Activated gamma-delta T cell treated with anti-CD3 and anti-CD28 coated beads, Interleukin-2, amount 50 U/mL, for 16 hours (primary cell): ENCODE measurements around the gene LRRC26.

ENCODE experiments used
- DNase-seq: peaks from one replicate; pipeline ENCODE4 v3.0.0-alpha.2; 2020; ENCODE audit warnings: low read depth

LRRC26 gene

DNA sequence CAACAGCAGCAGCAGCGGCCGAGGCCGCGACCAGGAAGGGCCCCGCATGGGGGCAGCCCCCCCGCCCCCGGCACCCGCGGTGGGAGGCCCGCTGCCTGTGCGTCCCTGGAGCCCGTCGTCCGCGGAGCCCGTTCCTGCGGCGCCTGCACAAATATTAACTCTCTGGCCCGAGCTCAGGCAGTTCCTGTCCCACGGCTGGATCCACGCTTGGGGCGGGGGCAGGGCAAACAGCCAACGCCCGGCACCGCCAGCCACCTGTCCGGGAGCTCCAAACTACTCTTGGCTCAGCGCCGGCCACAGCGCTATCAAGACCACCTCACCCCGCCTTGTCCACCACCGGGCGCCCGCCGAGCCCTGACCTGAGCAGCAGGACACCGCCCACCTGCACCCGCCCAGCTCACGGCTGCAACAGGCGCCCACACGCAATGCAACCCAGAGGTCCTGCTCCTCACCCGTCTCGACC, at the start of gene LRRC26:
LRRC26 (minus strand) TSS at position 156 of the 463 bp plus-strand sequence; CDS start at position 48, 108 bp downstream.
- DNase-seq: no peak

GRCh38 chr9:137218754-137219271, 49.0 kb upstream of the LRRC26 start:
- no peak for DNase-seq

- no peak for DNase-seq
These were observed 48.4 kb upstream of the LRRC26 start for GRCh38 chr9:137218212-137218753.

DNA sequence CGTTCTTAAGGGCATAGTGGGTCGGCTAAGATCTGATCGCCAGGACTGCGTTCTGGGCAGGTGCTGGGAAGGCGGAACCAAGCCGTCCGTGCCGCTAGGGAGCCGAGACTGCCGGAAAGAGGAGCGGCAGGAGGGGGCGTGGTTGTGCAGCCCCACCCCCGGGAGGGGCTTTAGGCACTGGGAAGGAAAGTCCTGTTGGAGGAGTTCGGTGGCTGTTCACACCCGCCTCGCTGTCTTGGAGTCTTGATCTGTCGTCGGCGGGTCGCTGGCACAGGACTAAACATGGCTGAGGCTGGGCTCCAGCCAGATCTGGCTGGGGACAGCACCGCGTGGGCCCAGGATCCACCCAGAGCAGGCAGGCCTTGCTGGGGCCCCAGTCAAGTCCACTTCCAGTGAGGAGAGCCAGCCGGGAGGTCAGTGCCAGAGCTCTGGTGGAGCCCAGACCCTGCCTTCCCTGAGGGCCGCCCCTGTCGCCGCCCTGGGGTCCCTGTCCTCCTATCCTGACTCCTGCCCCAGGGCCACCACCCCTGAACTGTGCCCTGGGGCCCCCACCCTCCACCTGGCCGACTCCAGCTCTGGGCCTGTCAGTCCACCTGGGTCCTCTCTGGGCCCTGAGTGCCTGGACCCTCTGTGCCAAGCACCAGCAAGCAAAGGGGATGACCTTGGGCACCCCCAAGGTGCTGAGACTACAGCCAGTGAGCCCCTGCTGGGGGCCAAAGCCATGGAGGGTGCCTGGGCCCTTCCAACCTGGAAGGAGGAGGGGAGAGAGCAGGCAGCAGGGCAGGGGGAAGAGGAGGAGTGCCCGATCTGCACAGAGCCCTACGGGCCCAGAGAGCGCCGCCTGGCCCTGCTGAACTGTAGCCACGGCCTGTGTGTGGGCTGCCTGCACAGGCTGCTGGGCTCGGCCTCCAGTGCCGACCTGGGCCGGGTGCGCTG, 47.7 kb upstream of the LRRC26 start:
- DNase-seq: no peak

GRCh38 chr9:137216188-137216965, 46.5 kb upstream of the LRRC26 start:
- no peak for DNase-seq

GRCh38 chr9:137215196-137215986, 45.5 kb upstream of the LRRC26 start:
- DNase-seq: no peak

GRCh38 chr9:137214620-137215019, 44.8 kb upstream of the LRRC26 start:
- DNase-seq: no peak

DNA sequence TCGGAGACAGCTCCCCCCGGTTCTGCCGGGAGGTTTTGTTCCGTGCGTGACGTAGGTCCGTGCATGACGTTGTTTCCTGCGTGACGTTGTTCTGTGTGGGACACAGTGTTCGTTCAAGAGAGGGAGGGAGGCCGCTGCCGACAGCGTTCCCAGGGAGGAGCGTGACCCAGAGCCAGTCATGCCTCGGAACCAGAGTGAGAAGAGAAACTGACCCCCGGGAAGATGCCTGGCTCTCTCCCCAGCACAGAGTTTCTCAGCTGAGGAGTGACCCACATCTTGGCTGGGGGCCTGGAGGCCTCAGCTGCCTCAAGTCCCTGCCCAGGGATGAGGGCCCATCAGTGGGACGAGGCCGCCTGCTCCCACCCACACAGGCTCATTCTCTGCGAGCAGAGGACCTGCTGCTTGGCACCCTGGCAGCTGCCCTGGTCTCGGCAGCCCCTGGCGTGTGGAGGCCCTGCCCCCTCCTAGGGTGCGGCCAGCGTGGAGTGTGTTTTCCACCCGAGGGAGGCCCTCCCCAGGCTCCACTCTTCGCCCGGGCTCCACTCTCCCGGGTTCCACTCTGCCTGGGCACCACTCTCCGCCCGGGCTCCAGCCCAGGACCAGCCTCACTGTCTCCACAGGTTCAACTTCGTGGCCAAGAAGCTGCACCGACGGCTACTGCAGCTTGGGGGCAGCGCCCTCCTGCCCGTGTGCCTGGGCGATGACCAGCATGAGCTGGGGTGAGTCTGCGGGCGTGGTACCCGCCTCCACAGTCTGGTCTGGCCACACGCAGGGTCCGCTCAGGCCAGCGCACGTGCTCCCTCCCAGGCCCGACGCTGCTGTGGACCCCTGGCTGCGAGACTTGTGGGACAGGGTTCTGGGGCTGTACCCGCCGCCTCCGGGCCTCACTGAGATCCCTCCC, 43.6 kb upstream of the LRRC26 start:
- no peak for DNase-seq

- DNase-seq: no peak
These were observed 42.7 kb upstream of the LRRC26 start for GRCh38 chr9:137212520-137212919.

DNA sequence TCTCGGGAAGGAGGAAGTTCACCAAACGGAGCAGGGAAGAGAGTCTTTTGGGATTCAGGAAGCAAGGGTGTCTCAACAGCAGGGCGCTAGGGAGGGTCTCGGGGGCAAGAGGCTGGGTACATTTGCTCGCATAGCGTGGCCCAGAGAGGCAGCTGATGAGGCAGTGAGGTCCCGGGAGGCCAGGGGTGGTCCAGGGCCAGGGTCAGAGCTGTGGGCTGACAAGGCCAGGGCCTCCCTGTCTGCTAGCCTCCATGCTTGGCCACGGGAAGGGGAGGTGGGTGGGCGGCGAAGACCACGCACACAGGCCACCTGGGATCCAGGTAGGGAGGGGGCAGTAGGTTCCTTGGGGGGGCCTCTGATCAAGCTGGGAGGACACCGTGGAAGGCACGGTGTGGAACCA, 41.7 kb upstream of the LRRC26 start:
- DNase-seq: no peak

GRCh38 chr9:137206602-137207001, 36.8 kb upstream of the LRRC26 start:
- no peak for DNase-seq

DNA sequence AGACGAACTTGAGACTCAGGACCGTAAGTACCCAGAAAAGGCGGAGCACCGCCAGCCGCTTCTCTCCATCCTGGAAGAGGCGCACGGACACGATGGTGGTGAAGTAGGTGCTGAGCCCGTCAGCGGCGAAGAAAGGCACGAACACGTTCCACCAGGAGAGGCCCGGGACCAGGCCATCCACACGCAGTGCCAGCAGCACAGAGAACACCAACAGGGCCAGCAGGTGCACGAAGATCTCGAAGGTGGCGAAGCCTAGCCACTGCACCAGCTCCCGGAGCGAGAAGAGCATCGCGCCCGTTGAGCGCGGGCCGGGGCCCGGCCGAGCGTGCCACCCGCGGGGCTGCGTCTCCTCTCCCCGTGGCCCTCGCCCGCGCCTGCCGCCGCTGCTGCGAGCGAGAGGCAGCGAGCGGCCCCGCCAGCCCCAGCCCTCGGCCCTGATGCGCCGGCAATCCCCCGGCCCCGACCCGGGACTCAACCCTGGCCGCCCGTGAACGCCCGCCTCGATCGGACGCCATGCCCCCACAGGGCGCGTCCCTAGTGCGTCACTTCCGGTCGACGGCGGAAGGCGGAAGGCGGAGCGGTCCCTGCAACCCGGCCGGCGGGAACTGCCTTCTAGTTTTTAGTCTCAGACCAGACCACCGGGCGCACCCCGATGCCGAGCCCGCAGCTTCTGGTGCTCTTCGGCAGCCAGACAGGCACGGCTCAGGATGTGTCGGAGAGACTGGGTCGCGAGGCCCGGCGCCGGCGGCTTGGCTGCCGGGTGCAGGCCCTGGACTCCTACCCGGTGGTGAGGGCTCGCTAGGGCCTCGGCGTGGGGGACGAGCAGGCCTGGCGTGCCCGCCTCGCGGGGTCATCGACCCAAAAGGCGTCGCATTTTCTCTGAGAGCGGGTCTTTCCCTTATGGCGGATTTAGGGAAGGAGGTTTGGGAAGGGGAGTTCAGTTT, 35.5 kb upstream of the LRRC26 start, which contains the start of the genes NDOR1 and TMEM203:
NDOR1 (plus strand) TSS at position 575 of the 944 bp plus-strand sequence; CDS start at position 653, 78 bp downstream.
TMEM203 (minus strand) TSS at position 523 of the 944 bp plus-strand sequence; CDS start at position 289, 234 bp downstream.
- DNase-seq: peak; percentile 91

GRCh38 chr9:137204731-137205125, 34.9 kb upstream of the LRRC26 start:
- no peak for DNase-seq

GRCh38 chr9:137202966-137203365, 33.1 kb upstream of the LRRC26 start:
- no peak for DNase-seq

- no peak for DNase-seq
These were observed 31.5 kb upstream of the LRRC26 start for GRCh38 chr9:137201205-137201868.

DNA sequence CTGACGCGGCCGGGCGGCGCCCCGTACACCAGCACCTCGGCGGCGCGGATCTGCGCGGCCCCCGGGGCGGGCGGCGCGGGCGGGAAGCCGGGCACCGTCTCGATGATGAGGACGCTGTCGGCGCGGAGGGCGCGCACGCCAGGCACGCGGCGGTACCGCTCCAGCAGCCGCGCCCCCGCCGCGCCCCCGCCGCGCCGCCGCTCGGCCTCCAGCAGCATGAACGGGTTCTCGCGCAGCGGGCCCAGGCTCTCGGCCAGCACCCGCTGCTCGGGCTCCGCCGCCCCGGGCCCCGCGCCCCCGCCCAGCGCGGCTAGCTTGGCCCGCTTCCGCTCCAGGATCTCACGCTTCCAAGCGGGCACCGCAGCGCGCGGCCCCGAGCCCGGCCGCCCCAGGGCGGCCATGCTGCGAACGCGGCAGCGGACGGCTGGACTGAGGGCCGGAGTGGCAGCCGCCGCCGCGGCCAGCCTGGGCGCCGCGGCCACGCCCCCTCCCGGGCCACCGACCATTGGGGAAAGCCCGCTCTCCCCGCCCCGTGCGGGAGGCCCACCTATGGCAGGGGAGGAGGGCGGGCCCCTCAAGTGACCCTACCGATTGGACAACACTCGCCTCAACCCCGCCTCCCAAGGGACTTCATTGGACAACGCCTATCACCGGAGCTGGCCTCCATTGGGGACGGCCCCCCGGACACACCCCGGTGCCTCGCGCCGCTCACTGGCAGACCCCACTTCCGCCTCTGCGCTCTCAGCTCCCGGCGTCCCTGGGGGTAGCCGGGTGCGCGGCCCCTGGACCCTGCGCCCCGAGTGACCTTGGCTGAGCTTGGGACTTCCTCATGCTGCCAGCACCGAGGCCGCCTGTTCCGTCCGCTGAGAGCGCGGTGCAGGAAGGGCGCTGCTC, 30.7 kb upstream of the LRRC26 start, which contains the start of gene TPRN:
TPRN (minus strand) TSS at position 431 of the 894 bp plus-strand sequence; CDS start at position 401, 30 bp downstream.
- DNase-seq: peak; percentile 99
